HUES64 (cell line): Measurements from ENCODE around the gene TMUB1.

Source experiments
- H3K27ac ChIP-seq: 2 replicates; pipeline ENCODE4 v1.7.0; 2013; ENCODE audit warnings: low read depth, low read length, inconsistent platforms
- H3K27me3 ChIP-seq: 2 replicates; pipeline ENCODE4 v1.6.1; 2013; ENCODE audit warnings: mild to moderate bottlenecking, low read length; ENCODE audit not compliant: insufficient read depth
- H3K36me3 ChIP-seq: 2 replicates; pipeline ENCODE4 v1.6.1; 2013; ENCODE audit warnings: mild to moderate bottlenecking, low read length; ENCODE audit not compliant: insufficient read depth
- H3K4me1 ChIP-seq: 2 replicates; pipeline ENCODE4 v1.6.1; 2013; ENCODE audit warnings: mild to moderate bottlenecking, low read length, moderate library complexity; ENCODE audit not compliant: insufficient read depth
- H3K4me3 ChIP-seq: 2 replicates; pipeline ENCODE4 v1.5.1; 2013; ENCODE audit warnings: mild to moderate bottlenecking, low read length, moderate library complexity
- H3K9ac ChIP-seq: 2 replicates; pipeline ENCODE4 v1.6.1; 2013; ENCODE audit warnings: mild to moderate bottlenecking, low read depth, low read length
- H3K9me3 ChIP-seq: 2 replicates; pipeline ENCODE4 v1.6.1; 2013; ENCODE audit warnings: low read depth, low read length; ENCODE audit not compliant: insufficient read depth
- WGBS: fragments of 150-250, 120-280 bp; methylation state at CpG from one replicate; pipeline ENCODE4 v1.1.7; 2013; ENCODE audit warnings: missing lambda C conversion rate; 5-methylcytosine and 5-hydroxymethylcytosine counted together

The TMUB1 gene

DNA sequence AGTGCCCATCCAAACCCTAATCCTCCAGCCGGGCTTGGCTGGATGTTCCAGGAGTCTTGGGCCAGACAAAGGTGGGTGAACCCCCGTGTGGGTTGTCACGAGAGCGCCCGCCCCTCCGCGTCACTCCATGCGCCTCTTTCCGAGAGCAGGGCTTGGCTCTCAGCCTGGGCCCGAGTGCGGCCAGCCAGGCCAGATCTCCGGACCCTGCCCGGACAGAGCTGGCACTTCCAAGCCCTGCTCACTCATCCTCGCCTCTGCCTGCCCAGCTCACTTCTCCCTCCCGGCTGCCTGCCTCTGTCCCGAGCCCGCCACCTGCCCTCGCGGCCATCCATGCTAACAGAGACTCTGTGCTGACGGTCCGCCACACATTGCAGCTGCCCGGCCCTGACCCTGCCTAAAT, 37.6 kb upstream of the TMUB1 start:
- Histone ChIP-seq H3K36me3 (peaks cover 27% of the 10 kb centered on the region; the same call in 1 of the 2 replicates), H3K27me3 (peaks cover 17% of the 10 kb centered on the region), H3K4me1 (peaks cover 8% of the 10 kb centered on the region), H3K4me3 (no peak overlapping the region), H3K27ac (no peak overlapping the region), H3K9ac (no peak overlapping the region), H3K9me3 (no peaks in the 10 kb centered on the region)
- WGBS, result 95% methylated on average over 22 of the region's 22 CpGs

DNA sequence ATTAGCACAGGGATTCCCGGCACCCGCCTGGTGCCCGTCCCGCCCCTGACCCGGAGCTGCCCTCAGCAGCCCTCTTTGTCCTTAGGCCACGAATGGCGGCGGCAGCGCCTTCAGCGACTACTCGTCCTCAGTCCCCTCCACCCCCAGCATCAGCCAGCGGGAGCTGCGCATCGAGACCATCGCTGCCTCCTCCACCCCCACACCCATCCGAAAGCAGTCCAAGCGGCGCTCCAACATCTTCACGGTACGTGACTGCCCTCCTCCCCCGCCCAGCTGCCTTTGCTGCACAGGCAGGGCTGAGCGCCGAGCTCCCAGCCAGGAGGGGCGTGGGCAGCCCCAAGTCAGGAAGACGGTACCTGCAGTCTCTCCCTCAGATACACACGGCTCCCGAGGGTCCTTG, 36.6 kb upstream of the TMUB1 start:
- Histone ChIP-seq H3K27me3 (peaks cover 17% of the 10 kb centered on the region), H3K9me3 (no peaks in the 10 kb centered on the region), H3K36me3 (peaks cover 27% of the 10 kb centered on the region; the same call in 1 of the 2 replicates), H3K4me3 (no peak overlapping the region), H3K27ac (no peak overlapping the region), H3K9ac (no peak overlapping the region), H3K4me1 (peaks cover 7% of the 10 kb centered on the region)
- 96% methylated on average over 27 of the region's 27 CpGs for WGBS

DNA sequence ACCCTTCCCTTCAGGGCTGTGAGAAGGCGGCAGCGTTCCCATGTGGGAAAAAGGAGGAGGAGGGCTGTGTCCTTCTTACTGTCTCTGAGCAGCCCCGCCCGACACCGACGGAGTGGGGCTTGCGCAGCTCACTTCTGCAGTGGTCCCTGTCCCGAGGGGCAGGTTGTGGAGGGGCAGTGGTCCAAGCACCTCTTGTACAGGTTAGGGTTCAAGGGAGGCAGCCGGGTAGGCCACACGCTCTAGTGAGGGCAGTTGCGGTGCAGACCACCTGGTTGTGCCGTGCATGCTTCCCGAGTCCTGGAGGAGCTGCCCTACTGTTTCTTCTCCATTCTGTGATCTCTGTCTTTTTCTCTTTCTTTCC, 35.7 kb upstream of the TMUB1 start:
- Histone ChIP-seq H3K4me3 (no peak overlapping the region), H3K9me3 (no peaks in the 10 kb centered on the region), H3K27me3 (peaks cover 13% of the 10 kb centered on the region), H3K27ac (no peak overlapping the region), H3K9ac (no peak overlapping the region), H3K4me1 (peaks cover 9% of the 10 kb centered on the region), H3K36me3 (peaks cover 27% of the 10 kb centered on the region; the same call in 1 of the 2 replicates)
- 94% methylated on average over 13 of the region's 13 CpGs for WGBS

DNA sequence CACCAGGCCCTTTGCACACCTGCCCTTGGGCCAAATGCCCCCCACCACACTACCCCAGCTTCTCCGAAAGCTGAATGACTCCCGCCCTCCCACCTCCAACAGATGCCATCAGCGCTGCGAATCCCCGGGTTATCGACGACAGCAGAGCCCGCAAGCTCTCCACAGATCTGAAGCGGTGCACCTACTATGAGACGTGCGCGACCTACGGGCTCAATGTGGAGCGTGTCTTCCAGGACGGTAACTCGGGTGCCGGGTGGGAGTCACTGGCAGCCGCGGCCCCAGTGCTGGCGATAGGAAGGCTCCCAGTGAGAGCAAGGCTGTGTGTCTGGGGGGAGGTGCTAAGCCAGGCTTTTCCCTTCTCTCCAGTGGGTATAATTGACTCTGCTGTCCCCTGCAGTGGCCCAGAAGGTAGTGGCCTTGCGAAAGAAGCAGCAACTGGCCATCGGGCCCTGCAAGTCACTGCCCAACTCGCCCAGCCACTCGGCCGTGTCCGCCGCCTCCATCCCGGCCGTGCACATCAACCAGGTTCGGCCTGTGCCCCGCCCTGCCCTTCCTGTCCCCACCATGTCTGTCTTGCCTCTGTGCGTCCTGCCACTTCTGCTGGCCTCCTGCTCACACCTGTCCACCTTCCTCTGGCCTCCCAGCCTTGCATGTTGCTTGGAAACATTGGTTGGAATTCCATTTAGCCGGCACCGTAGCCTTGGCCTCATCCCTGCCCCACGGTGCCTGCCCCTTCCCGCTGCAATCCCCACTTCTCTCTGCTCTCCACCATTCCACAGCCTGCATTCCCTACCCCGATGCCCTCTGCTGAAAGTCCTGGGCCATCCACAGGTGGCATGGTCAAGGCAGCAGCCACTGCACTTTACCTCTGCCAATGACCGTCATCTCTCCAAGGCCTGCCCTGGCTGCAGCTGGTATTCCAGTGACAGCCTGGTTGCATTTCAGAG, 35.1 kb upstream of the TMUB1 start:
- Histone ChIP-seq H3K4me1 (peaks cover 16% of the 10 kb centered on the region), H3K4me3 (no peak overlapping the region), H3K36me3 (peaks cover 27% of the 10 kb centered on the region; the same call in 1 of the 2 replicates), H3K27me3 (peaks cover 18% of the 10 kb centered on the region), H3K9ac (no peak overlapping the region), H3K9me3 (no peaks in the 10 kb centered on the region), H3K27ac (no peak overlapping the region)
- WGBS, result 96% methylated on average over 38 of the region's 38 CpGs

DNA sequence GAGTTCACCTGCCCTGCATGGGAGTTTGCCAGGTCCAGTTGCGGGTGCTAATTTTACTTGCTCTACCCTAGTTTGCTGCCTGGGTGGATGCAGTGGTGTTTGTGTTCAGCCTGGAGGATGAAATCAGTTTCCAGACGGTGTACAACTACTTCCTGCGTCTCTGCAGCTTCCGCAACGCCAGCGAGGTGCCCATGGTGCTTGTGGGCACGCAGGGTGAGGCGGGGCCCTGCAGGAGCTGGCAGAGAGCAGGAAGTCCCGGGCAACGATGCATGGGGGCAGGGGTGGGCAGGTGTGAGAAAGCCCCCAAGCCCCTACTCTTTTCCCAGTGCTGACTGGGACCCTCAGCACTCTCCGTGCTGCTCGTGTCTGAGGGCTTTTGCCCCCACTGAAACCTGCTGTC, 34.3 kb upstream of the TMUB1 start:
- Histone ChIP-seq H3K9ac (no peak overlapping the region), H3K36me3 (peaks cover 27% of the 10 kb centered on the region; the same call in 1 of the 2 replicates), H3K4me3 (no peak overlapping the region), H3K4me1 (peaks cover 17% of the 10 kb centered on the region), H3K9me3 (no peaks in the 10 kb centered on the region), H3K27ac (no peak overlapping the region), H3K27me3 (peaks cover 18% of the 10 kb centered on the region)
- WGBS, result 94% methylated on average over 12 of the region's 12 CpGs

DNA sequence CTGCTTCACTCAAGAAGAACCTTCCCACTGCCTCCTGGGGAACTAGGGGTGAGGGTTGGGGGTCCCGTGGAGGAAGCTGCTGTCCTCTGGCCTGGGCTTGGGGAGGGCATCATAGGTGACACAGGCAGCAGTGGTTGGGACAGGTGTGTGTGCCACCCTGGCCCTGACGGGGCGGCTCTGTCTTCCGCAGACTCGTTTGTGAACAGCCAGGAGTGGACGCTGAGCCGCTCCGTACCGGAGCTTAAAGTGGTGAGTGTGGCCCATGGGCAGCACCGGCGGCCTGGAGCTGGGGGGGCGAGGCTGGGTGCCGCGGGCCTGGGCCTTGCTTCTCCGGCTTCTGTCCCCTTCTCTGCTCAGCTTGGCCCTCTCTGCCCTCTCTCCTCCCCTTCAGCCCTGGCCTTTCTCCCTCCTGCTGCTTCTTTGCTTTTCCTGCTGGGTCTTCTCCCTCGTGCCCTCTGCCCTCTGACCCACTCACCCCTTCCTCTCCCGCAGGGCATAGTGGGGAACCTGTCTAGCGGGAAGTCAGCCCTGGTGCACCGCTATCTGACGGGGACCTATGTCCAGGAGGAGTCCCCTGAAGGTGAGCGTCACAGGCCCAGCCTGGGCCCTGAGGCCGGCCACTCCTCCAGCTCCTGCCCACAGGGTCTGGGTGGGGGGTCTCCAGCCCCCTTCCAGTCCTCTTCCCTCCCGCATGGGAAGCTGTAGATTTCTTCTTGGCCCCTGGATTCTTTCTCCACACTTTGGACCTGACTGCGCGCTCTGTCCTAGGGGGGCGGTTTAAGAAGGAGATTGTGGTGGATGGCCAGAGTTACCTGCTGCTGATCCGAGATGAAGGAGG, 33.5 kb upstream of the TMUB1 start:
- H3K4me1 ChIP-seq, result peaks cover 17% of the 10 kb centered on the region
- H3K9me3 ChIP-seq, result no peaks in the 10 kb centered on the region
- H3K27ac ChIP-seq, result no peak overlapping the region
- H3K9ac ChIP-seq, result no peak overlapping the region
- peaks cover 27% of the 10 kb centered on the region; the same call in 1 of the 2 replicates for H3K36me3 ChIP-seq
- peaks cover 18% of the 10 kb centered on the region for H3K27me3 ChIP-seq
- H3K4me3 ChIP-seq, result no peak overlapping the region
- WGBS, result 93% methylated on average over 27 of the region's 27 CpGs

DNA sequence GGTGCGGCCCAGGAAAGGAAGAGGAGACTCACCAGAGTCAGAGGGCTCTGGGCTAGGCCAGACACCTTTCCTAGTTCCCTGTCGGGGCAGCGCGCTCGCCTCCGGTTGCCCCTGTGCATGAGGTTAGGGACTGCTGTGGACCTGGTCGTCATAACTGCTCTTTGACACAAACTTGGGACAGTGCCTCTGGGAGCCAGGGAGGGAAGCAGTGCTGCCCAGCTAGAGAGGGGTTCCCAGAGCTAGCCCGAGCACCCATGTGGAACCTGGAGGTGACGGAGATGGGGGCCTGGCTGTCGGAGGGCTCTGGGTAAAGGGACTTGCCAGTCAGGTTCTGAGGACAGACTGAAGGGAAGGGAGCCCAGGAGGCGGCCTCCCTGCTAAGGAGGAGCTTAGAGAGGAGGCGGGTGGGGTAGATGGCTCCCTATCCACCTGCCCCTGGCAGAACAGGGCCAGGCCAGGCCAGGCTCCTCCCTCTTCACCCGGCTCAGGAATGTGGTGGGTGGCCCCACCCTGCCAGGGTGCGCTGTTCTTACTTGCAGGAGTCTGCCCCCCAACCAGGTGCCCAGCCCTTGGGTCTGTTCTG, 32.6 kb upstream of the TMUB1 start:
- 54% methylated on average over 14 of the region's 14 CpGs for WGBS
- peaks cover 24% of the 10 kb centered on the region; the same call in 1 of the 2 replicates for H3K36me3 ChIP-seq
- peaks cover 18% of the 10 kb centered on the region for H3K27me3 ChIP-seq
- H3K4me1 ChIP-seq, result peaks cover 17% of the 10 kb centered on the region
- no peak overlapping the region for H3K27ac ChIP-seq
- no peaks in the 10 kb centered on the region for H3K9me3 ChIP-seq
- no peak overlapping the region for H3K9ac ChIP-seq
- H3K4me3 ChIP-seq, result peak overlapping the region; percentile 42

DNA sequence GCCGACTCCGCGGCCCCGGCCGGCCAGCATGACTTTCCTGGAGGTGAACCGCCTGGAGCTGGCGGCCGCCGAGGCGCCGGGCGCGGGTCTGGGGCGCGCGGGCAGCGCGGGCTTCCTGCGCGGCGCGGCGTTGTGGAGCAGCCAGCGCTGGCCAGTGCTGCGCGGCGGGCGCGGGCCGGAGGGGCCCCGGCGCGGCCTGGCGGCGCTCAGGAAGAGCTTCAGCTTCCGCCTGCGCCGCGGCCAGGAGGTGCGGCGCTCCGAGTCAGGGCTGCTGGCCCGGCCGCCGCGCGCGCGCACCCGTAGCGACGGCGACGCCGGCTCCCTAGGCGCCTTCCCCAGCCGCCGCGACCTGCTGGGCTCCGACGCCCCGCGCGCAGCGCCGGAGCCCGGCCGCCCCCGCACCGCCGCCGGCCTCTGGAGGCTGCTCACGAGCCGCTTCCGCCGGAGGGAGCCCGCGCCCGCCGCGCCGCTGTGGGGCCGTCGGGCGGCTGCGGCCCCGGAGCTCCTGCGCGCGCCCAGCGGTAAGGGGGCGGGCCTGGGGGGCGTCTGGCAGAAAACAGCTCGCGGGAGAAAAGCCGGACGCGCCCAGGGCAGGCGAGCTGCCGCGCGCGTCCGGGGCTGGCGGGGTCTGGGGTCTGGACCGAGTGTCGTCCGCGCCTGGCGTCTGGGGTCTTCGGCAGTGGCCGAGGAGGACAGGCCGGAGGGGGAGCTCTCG, 32.0 kb upstream of the TMUB1 start:
- peaks cover 17% of the 10 kb centered on the region for H3K4me1 ChIP-seq
- H3K4me3 ChIP-seq, result peak overlapping the region; percentile 42
- 2% methylated on average over 114 of the region's 114 CpGs for WGBS
- H3K27ac ChIP-seq, result no peak overlapping the region
- H3K27me3 ChIP-seq, result peaks cover 18% of the 10 kb centered on the region
- peak overlapping the region; percentile 30 for H3K9ac ChIP-seq
- H3K36me3 ChIP-seq, result peaks cover 18% of the 10 kb centered on the region; the same call in 1 of the 2 replicates
- no peaks in the 10 kb centered on the region for H3K9me3 ChIP-seq

DNA sequence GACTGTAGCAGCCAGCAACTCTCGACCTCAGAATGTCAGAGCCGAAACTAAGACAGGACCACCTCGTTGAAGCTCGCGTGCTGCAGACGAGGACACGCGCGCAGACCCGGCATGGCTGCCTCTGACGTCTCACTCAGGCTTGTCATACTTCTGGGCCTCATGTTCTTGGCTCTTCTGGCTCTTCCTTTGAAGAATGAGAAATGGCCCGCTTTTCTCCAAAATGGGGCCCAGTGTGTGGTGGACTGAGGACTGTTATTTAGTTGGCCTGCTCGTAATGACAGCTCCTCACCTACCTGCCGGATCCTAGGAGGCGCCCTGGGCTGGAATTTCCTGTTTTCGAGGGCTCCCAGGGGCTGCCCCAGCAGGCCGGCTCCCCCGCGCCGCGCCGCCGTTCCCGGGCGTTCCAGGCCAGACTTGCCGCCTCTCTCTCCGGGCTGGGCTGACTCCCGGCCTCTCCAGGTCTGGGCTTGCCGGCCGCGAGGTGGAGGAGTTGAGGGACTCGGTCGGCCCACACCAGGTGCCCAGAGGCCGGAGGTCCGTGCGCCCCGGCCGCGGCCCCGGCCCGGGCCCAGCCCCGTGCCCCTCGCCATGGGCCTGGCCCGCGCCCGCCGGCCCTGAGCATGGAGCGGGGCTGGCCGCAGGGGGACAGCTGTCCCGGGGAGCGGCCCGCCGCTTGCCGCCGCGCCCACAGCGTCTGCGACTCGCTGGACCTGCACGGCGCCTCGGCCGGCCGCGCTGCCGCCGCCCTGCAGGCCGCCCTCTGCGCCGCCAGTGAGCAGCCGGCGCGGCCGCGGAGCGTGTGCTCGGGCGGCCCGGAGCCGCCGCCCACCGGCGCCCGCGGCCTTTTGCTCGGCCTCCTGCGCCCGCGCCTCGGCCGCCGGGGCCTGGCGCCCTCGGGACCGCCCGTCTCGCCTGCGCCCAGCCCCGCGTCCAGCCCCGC, 31.1 kb upstream of the TMUB1 start:
- H3K9me3 ChIP-seq, result no peaks in the 10 kb centered on the region
- peak overlapping the region; percentile 42 for H3K4me3 ChIP-seq
- H3K27ac ChIP-seq, result peak overlapping the region; percentile 51; the same call in 1 of the 2 replicates
- H3K4me1 ChIP-seq, result peaks cover 17% of the 10 kb centered on the region
- H3K36me3 ChIP-seq, result peaks cover 11% of the 10 kb centered on the region; the same call in 1 of the 2 replicates
- H3K9ac ChIP-seq, result peak overlapping the region; percentile 30; the same call in 1 of the 2 replicates
- 8% methylated on average over 101 of the region's 101 CpGs for WGBS
- peaks cover 18% of the 10 kb centered on the region for H3K27me3 ChIP-seq
